Uterus (tissue), 4 donors: ENCODE measurements around the gene PRKN. TPM values are rescaled to one million over a fixed set of nuclear protein-coding genes. Genes with fewer than 3 reads are reported as not detected.

Experiments
- DNase-seq, 2 donors: peaks; one replicate each; pipeline ENCODE4 v3.0.0-alpha.2; 2019 to 2020
- H3K27ac ChIP-seq, 2 donors: fragments of 200-600 bp; sonication (generic); 1 replicate in 1 of 2; 2 replicates in 1 of 2; pipeline ENCODE4 v1.5.1; 2016 to 2018
- H3K27me3 ChIP-seq, 2 donors: fragments of 200-600 bp; sonication (generic); one replicate each; pipeline ENCODE4 v1.5.1; 2018 to 2019; ENCODE audit warnings: control low read depth in 1 of 2
- H3K36me3 ChIP-seq, 2 donors: fragments of 200-600 bp; sonication (generic); one replicate each; pipeline ENCODE4 v1.5.1; 2019; ENCODE audit warnings: control low read depth in 1 of 2
- H3K4me1 ChIP-seq, 2 donors: fragments of 200-600 bp; sonication (generic); one replicate each; pipeline ENCODE4 v1.5.1; 2018 to 2019; ENCODE audit warnings: control low read depth in 1 of 2
- H3K4me3 ChIP-seq, 2 donors: fragments of 200-600 bp; sonication (generic); 1 replicate in 1 of 2; 2 replicates in 1 of 2; pipeline ENCODE4 v1.5.1; 2018 to 2019; ENCODE audit warnings: mild to moderate bottlenecking in 1 of 2
- H3K9me3 ChIP-seq, 2 donors: fragments of 200-600 bp; sonication (generic); one replicate each; pipeline ENCODE4 v1.5.1; 2019; ENCODE audit warnings: control low read depth in 1 of 2
- POLR2A ChIP-seq, 2 donors: fragments of 450-650 bp; IDR thresholded peaks; one replicate each; pipeline ENCODE4 v1.6.1; 2016; ENCODE audit warnings: antibody characterized with exemption in 2 of 2, mild to moderate bottlenecking in 1 of 2, moderate library complexity in 1 of 2
- intact Hi-C: fragments of 100-400 bp; cut with DNase I; formaldehyde crosslinking; loops from one replicate; pipeline ENCODE4 v1.15.1; 2023; ENCODE audit warnings: low total_unique reads
- total RNA-seq, 4 donors: library from RNA; depleted of rRNA in 3 of 4; stranded (reverse); fragments of >200 nt in 3 of 4; gene quantifications; one replicate each; pipeline versions ENCODE4 v1.1.0 to v1.2.4, GENCODE V29; 2014 to 2023
- TF ChIP-seq, protein P1 (sequence below), 4 experiments: fragments of 200-600 bp in 2 of 4; fragments of 450-650 bp in 2 of 4; sonication (generic) in 2 of 4; IDR thresholded peaks; one replicate each; pipeline ENCODE4 v1.5.1; 2016 to 2019; ENCODE audit warnings: antibody characterized with exemption in 4 of 4, mild to moderate bottlenecking in 2 of 4, moderate library complexity in 1 of 4
- donor health status: DM: yes; HTN: yes; CAD: no.

Gene PRKN
- total RNA-seq, 4 donors from 2014 or later: 10.2 to 21.3 (median 13.1) TPM

DNA sequence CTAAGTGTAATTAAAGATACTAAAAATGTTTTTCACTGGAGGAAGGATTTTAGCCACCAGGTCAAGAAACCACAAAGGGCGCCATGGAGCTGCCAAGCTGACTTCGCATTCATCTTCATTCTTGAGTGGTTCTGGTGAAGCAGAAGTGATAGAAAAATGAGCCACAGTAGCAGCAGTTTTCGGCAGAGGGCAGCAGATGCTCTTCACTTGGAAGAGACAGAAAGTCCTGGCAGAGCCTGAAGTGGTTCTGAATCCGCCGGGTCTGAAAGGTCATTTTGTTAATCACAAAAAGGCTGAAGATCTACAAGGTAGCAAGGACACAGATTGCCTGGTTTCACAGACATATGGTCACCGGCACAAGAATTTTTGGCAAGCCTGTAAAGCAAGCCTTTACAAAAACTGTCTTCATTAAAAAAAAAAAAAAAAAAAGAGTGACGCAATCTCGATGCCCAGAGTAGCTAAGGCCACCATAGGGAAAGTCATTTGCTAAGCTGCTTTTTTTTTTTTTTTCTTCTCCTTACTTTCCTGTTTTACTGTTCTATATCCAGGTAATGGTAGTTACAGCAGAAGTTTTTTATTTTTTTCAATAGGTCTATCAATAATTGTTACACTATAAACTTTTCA is 1108.6 kb downstream of the PRKN start:
- Histone ChIP-seq H3K9me3 (no peaks in the 10 kb centered on the region), H3K27ac (no peak overlapping the region), H3K4me3 (no peak overlapping the region), H3K4me1 (no peaks in the 10 kb centered on the region), H3K36me3 (no peaks in the 10 kb centered on the region), H3K27me3 (no peaks in the 10 kb centered on the region)
- no peak for TF ChIP-seq POLR2A (IDR thresholded peaks at IDR 0.05)
- intact Hi-C loops: no loop called here
- DNase-seq: no peak

DNA sequence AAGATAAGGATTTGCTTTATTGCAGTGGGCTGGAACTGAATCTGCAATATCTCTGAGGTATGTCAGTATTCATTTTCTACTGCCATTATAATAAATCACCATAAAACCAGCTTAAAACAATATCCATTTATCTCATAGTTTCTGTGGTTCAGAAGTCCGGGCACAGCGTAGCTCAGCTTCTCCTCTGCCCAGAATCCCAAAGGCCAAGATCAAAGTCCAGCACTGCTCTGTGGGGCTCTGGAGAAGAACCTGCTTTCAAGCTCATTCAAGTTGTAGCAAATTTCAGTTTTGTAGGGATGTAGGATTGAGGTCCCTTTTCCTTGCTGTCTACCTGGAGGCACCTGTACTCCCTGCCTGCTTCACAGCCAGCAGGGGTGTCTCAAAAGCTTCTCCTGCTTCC is 1113.9 kb downstream of the PRKN start:
- no peaks in the 10 kb centered on the region for H3K4me1 ChIP-seq
- H3K36me3 ChIP-seq: no peaks in the 10 kb centered on the region
- no peak overlapping the region for H3K27ac ChIP-seq
- intact Hi-C loops: no loop called here
- DNase-seq: no peak
- no peak overlapping the region for H3K4me3 ChIP-seq
- TF ChIP-seq POLR2A (IDR thresholded peaks at IDR 0.05): no peak
- TF ChIP-seq, protein P1, sequence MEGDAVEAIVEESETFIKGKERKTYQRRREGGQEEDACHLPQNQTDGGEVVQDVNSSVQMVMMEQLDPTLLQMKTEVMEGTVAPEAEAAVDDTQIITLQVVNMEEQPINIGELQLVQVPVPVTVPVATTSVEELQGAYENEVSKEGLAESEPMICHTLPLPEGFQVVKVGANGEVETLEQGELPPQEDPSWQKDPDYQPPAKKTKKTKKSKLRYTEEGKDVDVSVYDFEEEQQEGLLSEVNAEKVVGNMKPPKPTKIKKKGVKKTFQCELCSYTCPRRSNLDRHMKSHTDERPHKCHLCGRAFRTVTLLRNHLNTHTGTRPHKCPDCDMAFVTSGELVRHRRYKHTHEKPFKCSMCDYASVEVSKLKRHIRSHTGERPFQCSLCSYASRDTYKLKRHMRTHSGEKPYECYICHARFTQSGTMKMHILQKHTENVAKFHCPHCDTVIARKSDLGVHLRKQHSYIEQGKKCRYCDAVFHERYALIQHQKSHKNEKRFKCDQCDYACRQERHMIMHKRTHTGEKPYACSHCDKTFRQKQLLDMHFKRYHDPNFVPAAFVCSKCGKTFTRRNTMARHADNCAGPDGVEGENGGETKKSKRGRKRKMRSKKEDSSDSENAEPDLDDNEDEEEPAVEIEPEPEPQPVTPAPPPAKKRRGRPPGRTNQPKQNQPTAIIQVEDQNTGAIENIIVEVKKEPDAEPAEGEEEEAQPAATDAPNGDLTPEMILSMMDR (IDR thresholded peaks at IDR 0.05): no peak
- no peaks in the 10 kb centered on the region for H3K9me3 ChIP-seq
- no peaks in the 10 kb centered on the region for H3K27me3 ChIP-seq

DNA sequence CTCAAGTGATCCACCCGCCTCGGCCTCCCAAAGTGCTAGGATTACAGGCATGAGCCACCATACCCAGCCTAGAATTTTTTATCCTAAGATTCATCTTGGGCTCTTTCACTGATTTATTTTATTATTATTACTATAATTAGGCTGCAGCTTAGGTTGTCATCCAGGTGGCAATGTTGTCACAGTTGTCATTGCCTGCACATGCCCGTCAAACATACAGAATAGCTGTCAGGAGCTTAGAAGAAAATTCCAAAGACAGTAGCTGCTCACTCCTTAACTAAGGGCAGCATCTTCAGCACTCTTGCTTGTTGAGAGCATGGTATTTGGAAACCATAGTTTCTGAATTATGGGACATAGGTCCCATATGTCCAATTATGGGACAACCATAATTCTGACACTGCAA is 1118.8 kb downstream of the PRKN start:
- Histone ChIP-seq H3K9me3 (no peaks in the 10 kb centered on the region), H3K36me3 (no peaks in the 10 kb centered on the region), H3K4me1 (no peaks in the 10 kb centered on the region), H3K27me3 (no peaks in the 10 kb centered on the region), H3K4me3 (no peak overlapping the region), H3K27ac (no peak overlapping the region)
- DNase-seq: no peak
- intact Hi-C loops: no loop called here
- TF ChIP-seq POLR2A (IDR thresholded peaks at IDR 0.05): no peak
- TF ChIP-seq, protein P1 (IDR thresholded peaks at IDR 0.05): no peak

DNA sequence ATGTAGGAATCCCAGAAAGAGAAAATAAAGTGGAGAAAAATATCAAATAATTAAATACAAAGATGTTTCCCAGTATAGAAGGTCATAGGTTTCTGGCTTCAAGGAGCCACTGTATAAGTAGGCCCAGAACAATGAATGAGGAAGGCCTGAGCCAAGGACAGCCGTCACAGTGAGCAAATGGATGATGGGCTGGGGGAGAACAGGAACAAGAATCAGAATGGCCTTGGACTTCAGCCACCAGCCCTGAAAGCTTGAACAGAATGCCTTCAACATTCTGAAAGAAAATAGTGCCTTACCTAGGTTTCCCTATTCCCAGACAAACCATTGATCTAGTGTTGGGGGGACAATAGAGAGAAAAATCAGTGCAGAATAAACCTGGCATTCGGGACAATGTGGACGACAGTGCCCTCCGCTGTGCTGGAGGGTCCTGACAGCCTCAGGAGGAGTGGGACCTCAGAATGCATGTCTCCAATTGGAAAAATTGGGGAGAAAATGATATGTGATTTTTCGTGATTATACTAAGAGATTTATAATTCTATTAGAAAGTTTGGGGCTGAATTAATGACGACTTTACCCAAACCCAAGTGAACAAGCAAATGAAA is 1119.8 kb downstream of the PRKN start:
- TF ChIP-seq, protein P1 (IDR thresholded peaks at IDR 0.05): no peak
- TF ChIP-seq POLR2A (IDR thresholded peaks at IDR 0.05): no peak
- Histone ChIP-seq H3K9me3 (no peaks in the 10 kb centered on the region), H3K27ac (no peak overlapping the region), H3K4me1 (no peaks in the 10 kb centered on the region), H3K27me3 (no peaks in the 10 kb centered on the region), H3K4me3 (no peak overlapping the region), H3K36me3 (no peaks in the 10 kb centered on the region)
- intact Hi-C loops: no loop called here
- DNase-seq: no peak

DNA sequence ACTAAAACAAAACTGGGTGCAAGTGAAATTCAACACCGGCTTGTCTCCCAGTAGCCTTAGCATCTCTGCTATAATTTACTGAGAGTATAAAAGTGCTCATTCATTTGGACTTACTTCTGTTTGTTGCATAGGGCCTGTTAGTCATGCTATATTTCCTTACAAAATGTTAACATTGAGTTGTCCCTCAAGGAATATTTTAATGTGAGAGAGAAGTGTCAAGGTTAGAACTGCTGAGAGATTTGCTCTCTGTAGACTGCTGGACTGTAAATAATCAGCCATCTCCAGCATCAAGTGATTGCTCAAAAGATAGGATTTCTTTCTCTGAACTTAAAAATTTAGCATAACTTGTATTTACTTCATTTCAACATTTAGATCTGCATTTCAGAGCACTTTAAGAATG is 1125.2 kb downstream of the PRKN start:
- TF ChIP-seq POLR2A (IDR thresholded peaks at IDR 0.05): no peak
- TF ChIP-seq, protein P1 (IDR thresholded peaks at IDR 0.05): no peak
- Histone ChIP-seq H3K27ac (no peak overlapping the region), H3K4me3 (no peak overlapping the region), H3K36me3 (no peaks in the 10 kb centered on the region), H3K9me3 (no peaks in the 10 kb centered on the region), H3K4me1 (no peaks in the 10 kb centered on the region), H3K27me3 (no peaks in the 10 kb centered on the region)
- intact Hi-C loops: no loop called here
- DNase-seq: no peak
